B cell (primary cell): ENCODE measurements around the gene MRPL53.

Experiments
- EZH2 ChIP-seq: IDR thresholded peaks from 2 replicates; pipeline ENCODE4 v1.6.1; 2012; ENCODE audit warnings: borderline replicate concordance, low read depth, mild to moderate bottlenecking, moderate library complexity, low read length; ENCODE audit not compliant: insufficient read depth, poor library complexity, severe bottlenecking
- TF ChIP-seq, protein P1 (sequence below): fragments of 200-600 bp; IDR thresholded peaks from one replicate; pipeline ENCODE4 v1.8.0; 2022; ENCODE audit warnings: antibody characterized with exemption, mild to moderate bottlenecking

DNA sequence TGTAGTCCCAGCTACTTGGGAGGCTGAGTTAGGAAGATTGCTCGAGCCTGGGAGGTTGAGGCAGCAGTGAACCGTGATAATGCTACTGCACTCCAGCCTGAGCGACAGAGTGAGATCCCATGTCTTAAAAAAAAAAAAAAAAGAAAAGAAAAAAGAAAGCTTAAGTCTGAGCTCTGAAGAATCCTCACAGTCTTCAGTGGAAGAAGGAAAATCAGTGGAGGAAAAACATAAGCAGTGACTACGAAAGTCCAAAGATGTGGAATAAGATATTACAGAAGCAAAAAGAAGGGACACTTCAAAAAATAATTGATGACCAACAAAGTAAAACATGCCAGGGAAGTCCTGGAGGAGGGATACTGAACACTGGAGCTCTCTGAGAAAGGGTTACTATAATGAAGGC lies 37.8 kb upstream of the MRPL53 start:
- TF ChIP-seq, protein P1, sequence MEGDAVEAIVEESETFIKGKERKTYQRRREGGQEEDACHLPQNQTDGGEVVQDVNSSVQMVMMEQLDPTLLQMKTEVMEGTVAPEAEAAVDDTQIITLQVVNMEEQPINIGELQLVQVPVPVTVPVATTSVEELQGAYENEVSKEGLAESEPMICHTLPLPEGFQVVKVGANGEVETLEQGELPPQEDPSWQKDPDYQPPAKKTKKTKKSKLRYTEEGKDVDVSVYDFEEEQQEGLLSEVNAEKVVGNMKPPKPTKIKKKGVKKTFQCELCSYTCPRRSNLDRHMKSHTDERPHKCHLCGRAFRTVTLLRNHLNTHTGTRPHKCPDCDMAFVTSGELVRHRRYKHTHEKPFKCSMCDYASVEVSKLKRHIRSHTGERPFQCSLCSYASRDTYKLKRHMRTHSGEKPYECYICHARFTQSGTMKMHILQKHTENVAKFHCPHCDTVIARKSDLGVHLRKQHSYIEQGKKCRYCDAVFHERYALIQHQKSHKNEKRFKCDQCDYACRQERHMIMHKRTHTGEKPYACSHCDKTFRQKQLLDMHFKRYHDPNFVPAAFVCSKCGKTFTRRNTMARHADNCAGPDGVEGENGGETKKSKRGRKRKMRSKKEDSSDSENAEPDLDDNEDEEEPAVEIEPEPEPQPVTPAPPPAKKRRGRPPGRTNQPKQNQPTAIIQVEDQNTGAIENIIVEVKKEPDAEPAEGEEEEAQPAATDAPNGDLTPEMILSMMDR, result no peak
- TF ChIP-seq EZH2, result no peak
